GM12872 (cell line): ENCODE measurements around the gene EMC6.

Source experiments
- CTCF ChIP-seq: IDR thresholded peaks from 3 replicates; pipeline ENCODE4 v1.5.1; 2011; ENCODE audit warnings: low read depth, mild to moderate bottlenecking, low read length, moderate library complexity; ENCODE audit not compliant: insufficient read depth

EMC6 gene

GRCh38 chr17:3668279-3669084 is at the start of gene EMC6, which contains the start of gene TAX1BP3:
TSS of gene EMC6 (plus strand) at chr17:3668812. CDS start at chr17:3669147, 335 bp downstream.
TSS of gene TAX1BP3 (minus strand) at chr17:3668578. CDS start at chr17:3668526, 52 bp downstream.
- no peak for TF ChIP-seq CTCF

- TF ChIP-seq CTCF: no peak
Observed at GRCh38 chr17:3621146-3621720, 47.4 kb upstream of the EMC6 start.

- TF ChIP-seq CTCF: no peak
Observed at GRCh38 chr17:3622977-3623594, 45.5 kb upstream of the EMC6 start.

GRCh38 chr17:3626831-3627768 is 41.5 kb upstream of the EMC6 start:
- TF ChIP-seq CTCF: no peak

GRCh38 chr17:3627769-3628167 is 40.8 kb upstream of the EMC6 start:
- no peak for TF ChIP-seq CTCF

GRCh38 chr17:3630781-3631180 is 37.8 kb upstream of the EMC6 start:
- TF ChIP-seq CTCF: no peak
